ENCODE results near the gene TRPC1.
"Not testable (repeated sequence)": the region's sequence is repeated elsewhere in the genome, so short reads cannot be mapped to it uniquely, and the experiment has no call there.

Gene TRPC1

DNA sequence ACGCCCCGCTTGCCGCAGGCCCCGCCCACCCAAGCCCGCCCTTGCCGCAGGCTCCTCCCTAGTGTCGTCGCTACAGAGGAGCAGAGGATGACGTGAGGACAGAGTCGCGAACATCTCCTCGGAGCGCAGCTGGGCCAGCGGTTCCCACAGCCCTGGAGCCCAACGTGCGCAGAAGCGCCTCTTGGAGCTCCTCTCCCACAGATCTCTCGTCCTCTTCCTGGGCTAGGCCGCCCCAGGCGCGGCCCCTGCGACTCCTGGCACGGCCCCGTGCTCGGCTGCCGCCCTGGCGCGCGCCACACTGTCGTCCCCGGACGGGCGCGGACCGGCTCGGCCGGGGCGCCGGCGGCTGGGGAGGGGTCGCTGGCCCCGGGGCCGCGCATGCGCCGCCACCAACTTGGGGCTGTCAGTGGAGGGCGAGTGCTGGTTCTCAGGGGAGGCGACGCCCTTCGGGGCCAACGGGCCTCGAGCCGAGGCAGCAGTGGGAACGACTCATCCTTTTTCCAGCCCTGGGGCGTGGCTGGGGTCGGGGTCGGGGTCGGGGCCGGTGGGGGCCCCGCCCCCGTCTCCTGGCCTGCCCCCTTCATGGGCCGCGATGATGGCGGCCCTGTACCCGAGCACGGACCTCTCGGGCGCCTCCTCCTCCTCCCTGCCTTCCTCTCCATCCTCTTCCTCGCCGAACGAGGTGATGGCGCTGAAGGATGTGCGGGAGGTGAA lies at the start of gene TRPC1:
Gene TRPC1, plus strand, starts transcription at position 67 of the 714 bp plus-strand sequence. Its CDS starts 526 bp downstream, at position 593.
- peak; percentile 25 to 39 for DNase-seq (ENCODE audit: low read depth in 2 of 2)

GRCh38 chr3:142676151-142676550 lies 47.7 kb upstream of the TRPC1 start:
- no peak for DNase-seq (ENCODE audit: low read depth in 2 of 2)

DNA sequence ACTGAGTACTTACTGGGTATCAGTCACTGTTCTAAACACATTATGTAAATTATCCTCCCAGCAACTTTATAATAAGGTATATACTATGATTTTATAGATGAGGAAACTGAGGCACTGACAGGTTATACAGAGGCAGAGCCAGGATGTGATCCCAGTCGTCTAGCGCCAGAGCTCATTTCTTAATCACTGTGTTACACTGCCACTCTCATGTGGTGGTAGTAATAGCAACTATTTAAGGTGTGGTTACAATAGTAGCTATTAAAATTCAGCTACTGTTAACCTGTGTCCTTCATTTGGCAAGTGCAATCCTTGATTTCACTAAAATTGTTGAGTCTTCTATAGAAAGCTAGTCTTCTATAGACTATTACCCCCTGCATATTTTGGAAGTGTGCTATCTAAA lies 43.1 kb upstream of the TRPC1 start:
- DNase-seq (ENCODE audit: low read depth in 2 of 2), result no peak

- no peak for DNase-seq (ENCODE audit: low read depth in 2 of 2)
These were observed 33.2 kb upstream of the TRPC1 start for GRCh38 chr3:142690613-142691012.

DNA sequence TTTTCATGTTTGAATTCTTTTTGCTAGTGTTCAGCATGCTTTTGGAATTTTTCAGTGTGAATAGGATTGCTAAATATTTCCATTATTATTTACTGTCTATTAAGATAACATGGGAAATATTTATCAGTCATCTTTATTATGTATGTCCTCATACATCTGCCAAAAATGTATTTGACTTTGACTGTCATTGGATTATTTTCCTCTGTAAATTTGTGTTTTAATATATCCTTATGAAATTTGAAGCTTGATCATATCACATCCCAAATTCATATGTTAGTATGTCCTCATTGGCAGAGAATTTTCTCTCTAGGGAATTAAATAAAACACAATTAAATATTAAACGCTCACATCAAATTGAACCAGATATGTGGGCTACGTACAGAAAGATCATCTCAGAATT lies 32.3 kb upstream of the TRPC1 start:
- DNase-seq (ENCODE audit: low read depth in 2 of 2), result no peak

DNA sequence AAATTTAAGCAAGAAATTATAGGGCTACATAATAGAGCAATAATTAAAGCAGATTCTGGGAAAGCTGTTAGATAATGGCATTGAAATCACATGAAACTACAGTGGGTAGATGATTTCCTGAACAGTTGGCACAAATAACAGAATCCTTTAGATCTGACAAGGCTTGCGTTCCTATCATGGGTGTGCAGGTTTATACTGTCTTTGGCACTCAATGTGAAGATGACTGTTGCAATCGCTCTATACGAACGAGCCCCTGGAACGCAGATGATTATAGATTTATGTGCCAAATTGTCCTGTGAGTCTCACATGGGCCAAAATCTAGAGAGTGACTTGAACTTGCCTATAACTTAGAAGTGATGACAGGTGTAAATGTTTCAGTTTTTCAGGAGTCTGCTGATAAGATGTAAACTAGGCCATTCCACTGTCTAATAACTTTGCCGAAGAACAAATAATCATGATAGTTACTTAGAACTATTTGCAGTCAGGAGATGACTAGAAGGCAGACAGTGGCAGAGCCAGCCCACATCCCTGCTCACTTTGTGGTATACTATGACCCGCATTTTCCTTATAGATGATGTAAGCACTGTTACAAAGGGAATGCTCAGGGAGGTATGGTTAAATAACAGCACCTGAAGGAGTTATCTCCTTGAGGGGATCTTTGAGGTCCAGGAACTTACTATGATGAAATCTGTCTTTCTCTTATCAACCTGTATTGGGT lies 30.5 kb upstream of the TRPC1 start:
- no peak for DNase-seq (ENCODE audit: low read depth in 2 of 2)

DNA sequence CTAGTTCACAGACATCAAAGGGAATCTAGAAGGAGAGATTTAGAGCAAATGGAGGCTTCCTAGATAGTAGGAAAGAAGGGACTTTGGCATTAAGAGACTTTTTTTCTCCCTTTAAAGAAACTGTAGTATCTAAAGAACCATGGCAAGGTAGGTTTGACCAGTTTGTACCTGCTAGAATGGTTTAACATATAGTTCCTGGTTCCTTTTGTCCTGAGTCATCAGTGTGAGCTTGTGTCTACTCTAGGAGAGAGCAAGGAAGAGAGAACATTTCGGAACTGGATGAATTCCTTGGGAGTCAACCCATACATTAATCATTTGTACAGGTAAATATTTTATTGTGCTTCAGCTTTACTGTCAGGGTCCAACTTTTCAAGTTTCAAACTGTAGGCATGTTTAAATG lies 29.6 kb upstream of the TRPC1 start:
- no peak for DNase-seq (ENCODE audit: low read depth in 2 of 2)

- no peak for DNase-seq (ENCODE audit: low read depth in 2 of 2)
These were observed 18.6 kb upstream of the TRPC1 start for GRCh38 chr3:142705198-142705597.

DNA sequence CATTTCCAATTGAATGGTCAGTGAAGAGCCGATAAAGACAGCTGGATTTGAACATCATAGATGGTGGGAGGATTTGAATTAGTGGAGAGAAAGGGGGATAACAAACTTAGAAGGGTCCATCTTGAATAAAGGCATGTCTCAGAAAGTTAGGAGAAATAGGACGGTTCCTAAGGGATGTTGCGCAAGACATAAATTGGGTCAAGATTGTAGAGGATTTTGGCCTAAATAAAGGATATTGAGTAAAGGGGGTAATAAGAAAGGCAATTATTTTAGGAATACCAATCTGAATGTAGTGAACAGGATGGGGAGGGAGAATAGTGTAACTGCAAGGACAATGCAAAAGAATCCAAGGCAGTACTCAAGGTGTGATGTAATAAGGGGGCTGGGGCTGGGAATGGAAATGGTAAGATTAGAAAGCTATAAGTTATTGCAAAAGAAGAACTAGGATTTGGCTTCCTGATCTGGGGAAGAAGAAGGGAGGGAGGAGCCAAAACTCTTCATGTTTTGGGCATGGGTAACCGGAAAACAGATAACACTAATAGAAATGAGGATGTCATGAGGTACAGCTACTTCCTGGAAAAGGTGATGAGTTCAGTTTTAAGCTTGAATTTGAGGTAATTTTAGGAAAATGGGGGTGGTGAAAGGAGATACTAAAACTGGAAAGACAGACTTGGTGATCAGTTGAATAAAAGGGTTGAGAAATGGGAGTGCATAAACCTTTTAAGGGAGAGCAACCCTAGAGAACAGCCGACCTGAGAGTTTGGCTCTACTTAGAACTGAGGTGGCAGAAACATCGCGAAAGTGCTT lies 17.3 kb upstream of the TRPC1 start:
- DNase-seq (ENCODE audit: low read depth in 2 of 2), result no peak

DNA sequence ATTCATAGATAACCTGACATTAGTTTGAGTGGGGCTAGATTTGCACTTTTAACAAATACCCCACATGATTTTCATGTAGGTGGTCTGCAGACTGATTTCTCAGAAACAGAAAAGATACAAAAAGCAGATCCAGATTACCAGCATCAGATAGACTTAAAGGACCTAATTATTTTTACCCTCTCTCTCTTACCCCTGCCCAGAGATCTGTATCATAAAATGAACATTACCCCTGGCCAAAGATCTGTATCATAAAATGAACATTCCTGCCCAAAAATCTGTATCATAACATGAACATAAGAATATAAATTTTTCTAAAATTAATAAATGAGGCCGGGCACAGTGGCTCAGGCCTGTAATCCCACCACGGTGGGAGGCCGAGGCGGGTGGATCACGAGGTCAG lies 14.6 kb upstream of the TRPC1 start:
- no peak for DNase-seq (ENCODE audit: low read depth in 2 of 2)

DNA sequence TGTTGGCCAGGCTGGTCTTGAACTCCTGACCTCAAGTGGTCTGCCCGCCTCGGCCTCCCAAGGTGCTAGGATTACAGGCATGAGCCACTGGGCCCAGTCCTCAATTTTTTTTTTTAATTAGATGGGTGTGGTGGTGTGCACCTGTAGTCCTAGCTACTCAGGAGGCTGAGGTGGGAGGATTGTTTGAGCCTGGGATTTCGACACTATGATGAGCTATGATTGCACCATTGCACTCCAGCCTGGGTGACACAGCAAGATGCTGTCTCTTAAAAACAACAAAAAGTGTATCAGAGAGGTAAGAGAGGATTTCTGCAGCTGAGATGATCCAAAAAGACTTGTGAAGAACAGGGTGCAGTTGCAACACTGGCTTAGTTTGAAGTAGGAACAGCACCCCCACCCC lies 9.0 kb upstream of the TRPC1 start:
- not testable (repeated sequence) for DNase-seq (ENCODE audit: low read depth in 2 of 2)

DNA sequence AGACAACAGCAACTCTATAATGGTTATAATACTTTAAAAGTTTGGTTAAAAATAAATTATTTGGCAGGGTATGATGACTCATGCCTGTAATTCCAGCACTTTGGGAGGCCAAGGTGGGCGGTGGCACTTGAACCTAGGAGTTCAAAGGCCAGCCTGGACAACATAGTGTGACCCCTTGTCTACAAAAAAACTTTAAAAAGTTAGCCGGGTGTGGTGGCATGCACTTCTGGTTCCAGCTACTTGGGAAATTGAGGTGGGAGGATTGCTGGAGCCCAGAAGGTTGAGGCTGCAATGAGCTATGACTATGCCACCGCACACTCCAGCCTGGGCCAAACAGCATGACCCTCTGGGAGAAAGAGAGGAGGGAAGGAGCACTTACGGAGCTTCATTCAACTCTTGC lies 7.7 kb upstream of the TRPC1 start:
- no peak for DNase-seq (ENCODE audit: low read depth in 2 of 2)

DNA sequence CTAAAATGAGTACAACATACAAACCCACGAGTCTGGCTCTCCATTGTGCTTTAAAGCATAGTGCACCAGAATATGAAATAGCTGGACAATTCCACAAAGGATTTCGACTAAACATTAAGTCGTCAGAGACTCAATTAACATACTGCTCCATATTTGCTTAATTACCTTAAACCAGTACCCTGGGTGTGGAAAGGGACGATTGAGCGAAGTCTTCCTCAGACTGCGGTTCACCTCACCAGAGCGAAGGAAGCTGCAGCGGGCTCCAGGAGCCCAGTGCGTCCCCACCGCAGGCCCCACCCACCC lies 218 bp upstream of the TRPC1 start:
- no peak for DNase-seq (ENCODE audit: low read depth in 2 of 2)

- DNase-seq (ENCODE audit: low read depth in 2 of 2), result no peak
These were observed 985 bp downstream of the TRPC1 start for GRCh38 chr3:142724682-142725356.

- no peak for DNase-seq (ENCODE audit: low read depth in 2 of 2)
These were observed 1.5 kb downstream of the TRPC1 start for GRCh38 chr3:142725357-142725739.

- DNase-seq (ENCODE audit: low read depth in 2 of 2), result no peak
These were observed 2.2 kb downstream of the TRPC1 start for GRCh38 chr3:142726017-142726416.

- DNase-seq (ENCODE audit: low read depth in 2 of 2), result no peak
These were observed 8.2 kb downstream of the TRPC1 start for GRCh38 chr3:142732066-142732465.

DNA sequence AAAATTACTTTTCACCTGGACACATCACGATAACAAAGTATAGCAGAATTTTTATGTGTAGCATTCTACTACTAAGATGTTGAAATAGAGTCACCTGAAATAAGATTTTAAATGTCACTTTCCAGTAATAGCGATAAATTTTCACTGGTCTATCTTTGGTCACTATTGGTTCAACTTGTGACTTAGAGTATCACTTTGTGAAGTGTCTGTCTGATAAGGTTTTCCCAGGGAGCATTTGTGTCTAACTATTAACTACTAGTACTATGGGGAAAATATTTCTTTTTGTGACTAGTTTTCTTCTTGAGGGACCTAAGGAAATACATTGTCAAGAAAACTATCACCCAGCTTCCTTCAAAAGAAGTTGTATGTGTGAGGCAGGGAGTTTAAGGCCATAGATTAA lies 11.0 kb downstream of the TRPC1 start:
- no peak for DNase-seq (ENCODE audit: low read depth in 2 of 2)

GRCh38 chr3:142735462-142735861 lies 11.6 kb downstream of the TRPC1 start:
- DNase-seq (ENCODE audit: low read depth in 2 of 2), result no peak

GRCh38 chr3:142738396-142738795 lies 14.6 kb downstream of the TRPC1 start:
- DNase-seq (ENCODE audit: low read depth in 2 of 2), result no peak

DNA sequence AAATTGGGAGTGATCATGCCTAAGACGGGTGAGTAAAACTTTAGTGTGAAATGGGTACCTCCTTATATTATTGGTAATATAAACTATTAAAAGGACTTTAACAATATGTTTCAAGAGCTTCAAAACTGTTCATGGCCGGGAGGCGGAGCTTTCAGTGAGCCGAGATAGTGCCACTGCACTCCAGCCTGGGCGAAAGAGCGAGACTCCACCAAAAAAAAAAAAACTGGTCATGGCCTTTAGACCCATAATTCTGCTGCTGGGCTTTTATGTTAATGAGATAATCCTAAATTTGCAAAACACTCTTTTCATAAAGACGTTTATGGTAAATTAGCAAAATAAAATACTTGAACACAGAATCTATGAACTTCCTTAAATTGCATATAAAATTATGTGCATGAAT lies 22.8 kb downstream of the TRPC1 start:
- no peak for DNase-seq (ENCODE audit: low read depth in 2 of 2)

GRCh38 chr3:142750531-142750930 lies 26.7 kb downstream of the TRPC1 start:
- DNase-seq (ENCODE audit: low read depth in 2 of 2), result not testable (repeated sequence)
